Erythroblast (primary cell): ENCODE data around the gene PLA2G1B.

Source experiments
- GATA1 ChIP-seq: IDR thresholded peaks from 2 replicates; pipeline ENCODE4 v1.6.1; 2011; ENCODE audit warnings: low read depth, mild to moderate bottlenecking, control low read depth, low read length, moderate library complexity
- POLR2A ChIP-seq: IDR thresholded peaks from 2 replicates; pipeline ENCODE4 v1.6.1; 2011; ENCODE audit warnings: mild to moderate bottlenecking, low read length

GRCh38 chr12:120286768-120287490 is 40.6 kb downstream of the PLA2G1B start:
- TF ChIP-seq POLR2A (no peak), GATA1 (no peak)
